ENCODE measurements around the gene ZNF844.

ZNF844 gene

GRCh38 chr19:12035220-12036172, 29.0 kb upstream of the ZNF844 start, which contains the start of gene ZNF433:
Gene ZNF433 (minus strand): TSS chr19:12035679. CDS start chr19:12035539, 140 bp downstream.
- Histone ChIP-seq H3K4me3 (peak within 1 kb of the TSS; percentile 83 to 98), H3K27me3 (no peaks in the 10 kb centered on the region), H3K4me1 (peaks cover 0 to 18% (median 7%) of the 10 kb centered on the region in 4 donors), H3K27ac (peak within 1 kb of the TSS; percentile 94 to 97), H3K9me3 (no peaks in the 10 kb centered on the region), H3K36me3 (no peaks in the 10 kb centered on the region)
- DNase-seq, result peak; percentile 97
- no peak for TF ChIP-seq CTCF (IDR thresholded peaks at IDR 0.05)
- intact Hi-C loops (cut with DNase I; ENCODE audit: low total_unique reads), result no loop called here

- no peak for DNase-seq
- no peaks in the 10 kb centered on the region for H3K4me1 ChIP-seq
- H3K36me3 ChIP-seq, result peaks cover 0 to 14% (median 0%) of the 10 kb centered on the region in 3 donors
- no peak overlapping the region for H3K4me3 ChIP-seq
- H3K27ac ChIP-seq, result no peak overlapping the region
- intact Hi-C loops (cut with DNase I; ENCODE audit: low total_unique reads), result no loop called here
- H3K27me3 ChIP-seq, result no peaks in the 10 kb centered on the region
- H3K9me3 ChIP-seq, result peaks cover 0 to 17% (median 13%) of the 10 kb centered on the region in 3 donors
- no peak for TF ChIP-seq CTCF (IDR thresholded peaks at IDR 0.05)
Observed at GRCh38 chr19:12042893-12043292, 21.6 kb upstream of the ZNF844 start.

- no peak overlapping the region for H3K4me3 ChIP-seq
- no peak overlapping the region for H3K27ac ChIP-seq
- TF ChIP-seq CTCF (IDR thresholded peaks at IDR 0.05), result no peak
- DNase-seq, result no peak
- intact Hi-C loops (cut with DNase I; ENCODE audit: low total_unique reads), result no loop called here
- peaks cover 0 to 14% (median 0%) of the 10 kb centered on the region in 3 donors for H3K36me3 ChIP-seq
- no peaks in the 10 kb centered on the region for H3K4me1 ChIP-seq
- no peaks in the 10 kb centered on the region for H3K27me3 ChIP-seq
- peaks cover 0 to 17% (median 13%) of the 10 kb centered on the region in 3 donors for H3K9me3 ChIP-seq
Observed at GRCh38 chr19:12043752-12044422, 20.6 kb upstream of the ZNF844 start.

- no peak overlapping the region for H3K27ac ChIP-seq
- no peak overlapping the region for H3K4me3 ChIP-seq
- TF ChIP-seq CTCF (IDR thresholded peaks at IDR 0.05), result no peak
- H3K36me3 ChIP-seq, result peaks cover 0 to 14% (median 0%) of the 10 kb centered on the region in 3 donors
- no peak for DNase-seq
- H3K9me3 ChIP-seq, result peaks cover 0 to 17% (median 13%) of the 10 kb centered on the region in 3 donors
- no peaks in the 10 kb centered on the region for H3K27me3 ChIP-seq
- intact Hi-C loops (cut with DNase I; ENCODE audit: low total_unique reads), result no loop called here
- peaks cover 0 to 8% (median 8%) of the 10 kb centered on the region in 4 donors for H3K4me1 ChIP-seq
Observed at GRCh38 chr19:12047868-12048267, 16.7 kb upstream of the ZNF844 start.

GRCh38 chr19:12052091-12052496, 12.4 kb upstream of the ZNF844 start:
- Histone ChIP-seq H3K36me3 (no peaks in the 10 kb centered on the region), H3K27me3 (no peaks in the 10 kb centered on the region), H3K4me3 (peak overlapping the region; percentile 56 to 66), H3K27ac (peak overlapping the region; percentile 61 to 72), H3K9me3 (no peaks in the 10 kb centered on the region), H3K4me1 (peaks cover 0 to 13% (median 8%) of the 10 kb centered on the region in 4 donors)
- intact Hi-C loops (cut with DNase I; ENCODE audit: low total_unique reads), result no loop called here
- DNase-seq, result no peak
- TF ChIP-seq CTCF (IDR thresholded peaks at IDR 0.05), result no peak

Data from tibial artery (tissue), 4 donors.